NB4 (cell line): Measurements from ENCODE around the gene STK32B.

Experiments used
- CTCF ChIP-seq: IDR thresholded peaks from one replicate; pipeline ENCODE4 v1.5.1; 2012; ENCODE audit warnings: low read depth, low read length
- POLR2A ChIP-seq: IDR thresholded peaks from 2 replicates; pipeline ENCODE4 v1.6.1; 2011; ENCODE audit warnings: mild to moderate bottlenecking; ENCODE audit not compliant: insufficient read length; ENCODE audit errors: extremely low read depth

- TF ChIP-seq CTCF: peak; percentile 29
- TF ChIP-seq POLR2A: no peak
These were observed 336.2 kb downstream of the STK32B start for GRCh38 chr4:5387457-5387856.
